SK-N-MC (cell line): ENCODE measurements around the gene ERBIN.
"Not testable (repeated sequence)": the region's sequence is repeated elsewhere in the genome, so short reads cannot be mapped to it uniquely, and the experiment has no call there.

Source experiments
- DNase-seq: peaks from one replicate; pipeline ENCODE4 v3.0.0-alpha.2; 2011; ENCODE audit warnings: low read depth, low spot score
- H3K27ac ChIP-seq: fragments of 200-600 bp; sonication (generic); 2 replicates; pipeline ENCODE4 v1.5.1; 2016; ENCODE audit warnings: mixed run types
- H3K36me3 ChIP-seq: fragments of 200-600 bp; sonication (generic); 2 replicates; pipeline ENCODE4 v1.6.1; 2017; ENCODE audit warnings: antibody characterized with exemption, low read length, mixed read lengths; ENCODE audit not compliant: insufficient read depth
- H3K4me3 ChIP-seq: fragments of 200-600 bp; sonication (generic); 2 replicates; pipeline ENCODE4 v1.5.1; 2016
- H3K9ac ChIP-seq: fragments of 200-600 bp; sonication (generic); 2 replicates; pipeline ENCODE4 v1.8.0; 2017; ENCODE audit warnings: mixed run types, mixed read lengths; ENCODE audit not compliant: insufficient read length
- H3K9me3 ChIP-seq: fragments of 200-600 bp; sonication (generic); 2 replicates; pipeline ENCODE4 v1.6.1; 2017; ENCODE audit warnings: low read depth, mild to moderate bottlenecking, antibody characterized with exemption, low read length, moderate library complexity, mixed read lengths
- EZH2 ChIP-seq: fragments of 200-600 bp; sonication (generic); IDR thresholded peaks from one replicate; pipeline ENCODE4 v1.6.1; 2017; ENCODE audit warnings: antibody characterized with exemption
- FOXP2 ChIP-seq: optimal IDR thresholded peaks from 2 replicates; pipeline ENCODE3; 2011; ENCODE audit warnings: mild to moderate bottlenecking, moderate library complexity; ENCODE audit not compliant: insufficient read depth; ENCODE audit errors: extremely low read length, control extremely low read depth
- POLR2AphosphoS5 ChIP-seq: IDR thresholded peaks from 2 replicates; pipeline ENCODE4 v1.6.1; 2012; ENCODE audit warnings: mild to moderate bottlenecking, low read depth, low read length, borderline replicate concordance

ERBIN gene

DNA sequence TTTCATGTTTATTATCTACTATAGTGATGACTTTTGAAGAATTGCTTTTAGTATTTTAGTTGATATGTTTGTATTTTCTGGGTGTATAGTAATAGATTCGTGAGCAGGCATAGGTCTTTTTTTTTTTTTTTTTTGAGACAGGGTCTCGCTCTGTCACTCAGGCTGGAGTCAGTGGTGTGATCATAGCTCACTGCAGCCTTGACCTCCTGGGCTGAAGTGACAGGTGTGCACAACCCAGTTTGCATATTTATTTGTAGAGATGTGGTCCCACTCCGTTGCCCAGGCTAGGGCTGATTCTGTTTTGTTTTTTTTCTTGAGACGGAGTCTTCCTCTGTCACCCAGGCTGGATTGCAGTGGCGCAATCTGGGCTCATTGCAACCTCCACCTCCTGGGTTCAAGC, 11.9 kb downstream of the ERBIN start:
- Histone ChIP-seq H3K27ac (no peak overlapping the region), H3K9ac (no peak overlapping the region), H3K4me3 (no peak overlapping the region), H3K9me3 (no peaks in the 10 kb centered on the region), H3K36me3 (peaks cover 4% of the 10 kb centered on the region; the same call in 1 of the 2 replicates)
- TF ChIP-seq FOXP2, result no peak
- no peak for TF ChIP-seq EZH2
- no peak for TF ChIP-seq POLR2AphosphoS5
- no peak for DNase-seq

DNA sequence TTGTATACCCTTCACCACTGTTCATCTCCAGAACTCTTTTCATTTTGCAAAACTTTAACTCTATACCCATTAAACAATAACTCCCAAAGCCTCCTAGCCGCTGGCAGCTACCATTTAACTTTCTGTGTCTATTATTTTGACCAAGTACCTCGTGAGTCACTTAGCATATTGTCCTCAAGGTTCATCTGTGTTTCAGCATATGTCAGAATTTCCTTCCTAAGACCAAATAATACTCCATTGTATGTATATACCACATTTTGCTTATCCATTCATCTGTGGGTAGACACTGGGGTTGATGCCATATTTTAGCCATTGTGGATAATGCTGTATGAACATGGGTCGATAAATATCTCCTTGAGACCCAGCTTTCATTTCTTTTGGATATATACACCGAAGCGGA, 17.4 kb downstream of the ERBIN start:
- Histone ChIP-seq H3K9me3 (no peaks in the 10 kb centered on the region), H3K36me3 (peaks cover 9% of the 10 kb centered on the region), H3K4me3 (no peak overlapping the region), H3K27ac (no peak overlapping the region), H3K9ac (no peak overlapping the region)
- TF ChIP-seq EZH2 (no peak), FOXP2 (no peak), POLR2AphosphoS5 (no peak)
- DNase-seq, result no peak

DNA sequence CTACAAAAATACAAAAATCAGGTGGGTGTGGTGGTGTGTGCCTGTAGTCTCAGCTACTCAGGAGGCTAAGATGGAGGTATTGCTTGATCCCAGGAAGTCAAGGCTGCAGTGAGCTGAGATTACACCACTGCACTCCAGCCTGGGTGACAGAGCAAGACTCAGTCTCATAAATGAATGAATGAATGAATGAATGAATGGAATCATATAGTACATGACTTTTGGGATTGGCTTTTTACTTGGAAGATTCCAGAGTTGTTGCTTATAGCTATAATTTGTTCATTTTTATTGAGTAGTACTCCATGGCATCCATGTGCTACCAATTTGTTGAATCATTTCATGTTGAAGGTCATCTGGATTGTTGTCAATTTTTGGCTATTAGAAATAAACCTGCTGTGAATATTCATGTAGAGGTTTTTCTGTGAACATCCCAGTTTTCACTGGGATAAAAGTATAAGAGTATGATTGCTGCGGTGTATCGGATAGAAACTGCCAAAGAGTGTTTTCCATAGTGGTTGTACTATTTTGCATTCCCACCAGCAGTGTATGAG, 19.9 kb downstream of the ERBIN start:
- Histone ChIP-seq H3K36me3 (peaks cover 9% of the 10 kb centered on the region), H3K9me3 (no peaks in the 10 kb centered on the region), H3K9ac (no peak overlapping the region), H3K4me3 (no peak overlapping the region), H3K27ac (no peak overlapping the region)
- TF ChIP-seq EZH2 (no peak), FOXP2 (no peak), POLR2AphosphoS5 (no peak)
- DNase-seq, result no peak

DNA sequence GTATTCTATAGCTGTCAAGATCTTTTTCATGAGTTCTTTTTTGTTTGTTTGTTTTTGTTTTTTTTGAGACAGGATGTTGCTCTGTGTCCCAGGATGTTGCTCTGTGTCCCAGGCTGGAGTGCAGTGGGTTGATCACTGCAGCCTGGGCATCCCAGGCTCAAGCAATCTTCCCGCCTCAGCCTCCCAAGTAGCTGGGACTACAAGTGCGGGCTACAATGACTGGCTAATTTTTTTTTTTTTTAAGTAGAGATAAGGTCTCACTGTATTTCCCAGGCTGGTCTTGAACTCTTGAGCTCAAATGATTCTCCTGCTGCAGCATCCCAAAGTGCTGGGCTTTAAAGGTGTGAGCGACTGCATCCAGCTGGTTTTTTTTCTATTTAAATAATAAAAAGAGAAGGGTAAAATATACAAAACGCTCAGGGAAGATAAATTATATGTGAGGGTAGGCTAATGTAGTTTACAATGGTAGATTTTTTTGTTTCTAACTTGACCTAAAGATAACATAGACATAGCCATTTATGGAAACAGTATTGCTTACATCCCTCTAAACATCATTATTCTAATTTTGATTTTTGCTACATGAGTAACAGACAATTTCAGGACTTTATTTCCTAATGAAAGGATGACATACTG, 21.9 kb downstream of the ERBIN start:
- TF ChIP-seq POLR2AphosphoS5 (no peak), EZH2 (no peak), FOXP2 (no peak)
- H3K4me3 ChIP-seq, result no peak overlapping the region
- no peak overlapping the region for H3K9ac ChIP-seq
- no peaks in the 10 kb centered on the region for H3K9me3 ChIP-seq
- H3K36me3 ChIP-seq, result peaks cover 5% of the 10 kb centered on the region
- no peak for DNase-seq
- no peak overlapping the region for H3K27ac ChIP-seq

DNA sequence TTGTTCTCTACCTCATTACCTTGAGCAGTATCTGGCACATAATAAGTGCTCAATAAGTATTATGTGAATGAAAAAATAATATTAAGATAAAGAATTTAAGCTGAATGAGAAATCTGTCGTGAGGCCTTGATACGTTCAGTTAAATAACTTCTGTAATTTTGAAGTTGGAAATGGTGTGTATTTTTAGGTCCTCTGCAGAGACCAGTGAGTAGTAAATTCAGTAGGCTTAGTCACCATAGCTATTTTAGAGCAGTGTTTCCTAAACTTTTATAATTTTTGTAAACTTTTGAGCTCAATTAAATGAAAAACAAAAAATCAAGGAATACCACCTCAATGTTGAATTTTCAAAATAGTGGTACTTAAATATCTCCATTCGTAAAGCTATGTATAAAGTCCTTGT, 25.0 kb downstream of the ERBIN start:
- no peak overlapping the region for H3K4me3 ChIP-seq
- no peak for TF ChIP-seq POLR2AphosphoS5
- no peak for TF ChIP-seq EZH2
- TF ChIP-seq FOXP2, result no peak
- H3K9ac ChIP-seq, result no peak overlapping the region
- no peak overlapping the region for H3K27ac ChIP-seq
- no peak for DNase-seq
- H3K9me3 ChIP-seq, result no peaks in the 10 kb centered on the region
- no peaks in the 10 kb centered on the region; the same call in 1 of the 2 replicates for H3K36me3 ChIP-seq

DNA sequence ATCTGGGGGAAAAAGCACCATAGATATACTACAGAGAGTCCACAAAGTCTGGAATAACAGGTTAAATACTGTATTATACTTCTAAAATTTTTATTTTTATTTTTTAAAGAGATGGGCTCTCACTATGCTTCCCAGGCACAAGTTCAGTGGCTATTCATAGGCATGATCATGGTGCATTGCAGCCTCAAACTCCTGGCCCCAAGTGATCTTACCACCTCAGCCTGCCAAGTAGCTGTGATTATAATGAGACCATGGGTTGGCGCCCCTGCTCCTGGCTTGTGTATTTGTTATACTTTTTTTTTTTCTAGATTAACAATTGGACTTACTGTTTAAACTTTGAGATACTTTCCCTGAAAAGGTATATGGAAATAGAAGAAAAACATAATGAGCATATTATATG, 25.9 kb downstream of the ERBIN start:
- Histone ChIP-seq H3K27ac (no peak overlapping the region), H3K4me3 (no peak overlapping the region), H3K9ac (no peak overlapping the region), H3K36me3 (no peaks in the 10 kb centered on the region; the same call in 1 of the 2 replicates), H3K9me3 (no peaks in the 10 kb centered on the region)
- no peak for DNase-seq
- TF ChIP-seq EZH2 (no peak), FOXP2 (no peak), POLR2AphosphoS5 (no peak)

DNA sequence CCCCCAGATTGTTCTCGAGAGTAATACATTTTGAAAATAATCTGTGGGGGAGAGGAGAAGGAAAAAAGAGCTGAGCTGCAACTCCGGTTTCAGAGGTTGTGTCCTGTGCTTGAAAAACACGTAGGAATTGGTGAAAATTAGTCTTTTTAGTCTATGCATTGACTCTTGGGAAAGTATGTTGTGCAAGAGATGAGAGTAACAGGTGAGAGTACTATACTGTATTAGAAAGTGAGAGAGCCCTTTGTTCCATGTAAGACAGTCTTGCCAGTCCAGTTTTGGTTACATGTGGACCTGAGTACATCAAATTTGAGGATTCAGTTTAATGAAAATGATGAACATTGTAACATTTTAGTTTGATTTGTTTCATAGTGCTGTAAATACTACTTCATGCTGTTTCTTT, 27.8 kb downstream of the ERBIN start:
- H3K9ac ChIP-seq, result no peak overlapping the region
- DNase-seq, result no peak
- no peaks in the 10 kb centered on the region; the same call in 1 of the 2 replicates for H3K36me3 ChIP-seq
- TF ChIP-seq EZH2, result no peak
- TF ChIP-seq POLR2AphosphoS5, result no peak
- TF ChIP-seq FOXP2, result no peak
- no peaks in the 10 kb centered on the region for H3K9me3 ChIP-seq
- H3K27ac ChIP-seq, result no peak overlapping the region
- H3K4me3 ChIP-seq, result no peak overlapping the region

DNA sequence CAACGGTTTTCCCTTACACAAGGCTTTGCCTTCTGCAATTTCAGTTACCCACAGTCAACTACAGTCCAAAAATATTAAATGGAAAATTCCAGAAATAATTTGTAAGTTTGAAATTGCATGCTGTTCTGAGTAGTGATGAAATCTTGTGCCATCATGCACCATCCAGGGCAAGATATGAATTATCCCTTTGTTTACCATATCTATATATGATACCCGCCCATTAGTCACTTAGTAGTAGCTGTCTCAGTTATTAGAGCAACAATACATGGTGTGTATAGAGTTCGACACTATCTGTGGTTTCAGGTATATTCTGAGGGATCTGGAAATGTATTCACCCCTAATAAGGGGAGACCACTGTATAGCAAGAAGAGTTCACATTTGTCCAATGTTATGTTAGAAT, 29.4 kb downstream of the ERBIN start:
- no peak for TF ChIP-seq EZH2
- TF ChIP-seq FOXP2, result no peak
- TF ChIP-seq POLR2AphosphoS5, result no peak
- no peak overlapping the region for H3K27ac ChIP-seq
- H3K9ac ChIP-seq, result no peak overlapping the region
- no peaks in the 10 kb centered on the region for H3K9me3 ChIP-seq
- no peak overlapping the region for H3K4me3 ChIP-seq
- no peaks in the 10 kb centered on the region; the same call in 1 of the 2 replicates for H3K36me3 ChIP-seq
- DNase-seq, result no peak

DNA sequence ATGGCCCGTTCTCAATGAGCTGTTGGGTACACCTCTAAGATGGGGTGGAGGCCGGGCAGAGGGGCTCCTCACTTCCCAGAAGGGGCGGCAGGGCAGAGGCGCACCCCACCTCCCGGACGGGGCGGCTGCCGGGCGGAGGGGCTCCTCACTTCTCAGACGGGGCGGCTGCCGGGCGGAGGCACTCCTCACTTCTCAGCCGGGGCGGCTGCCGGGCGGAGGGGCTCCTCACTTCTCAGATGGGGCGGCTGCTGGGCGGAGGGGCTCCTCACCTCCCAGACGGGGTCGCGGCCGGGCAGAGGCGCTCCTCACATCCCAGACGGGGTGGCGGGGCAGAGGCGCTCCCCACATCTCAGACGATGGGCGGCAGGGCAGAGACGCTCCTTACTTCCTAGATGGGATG, 31.3 kb downstream of the ERBIN start:
- H3K27ac ChIP-seq, H3K9ac ChIP-seq, H3K9me3 ChIP-seq, H3K36me3 ChIP-seq, DNase-seq, H3K4me3 ChIP-seq: not testable (repeated sequence)
